AG08395 (cell line): ENCODE measurements around the gene CT45A3.
"Not testable (repeated sequence)": the region's sequence is repeated elsewhere in the genome, so short reads cannot be mapped to it uniquely, and the experiment has no call there.

Experiments used
- DNase-seq: peaks from one replicate; pipeline ENCODE4 v3.0.0; 2012; ENCODE audit warnings: mixed read lengths, low spot score

CT45A3 gene, protein sequence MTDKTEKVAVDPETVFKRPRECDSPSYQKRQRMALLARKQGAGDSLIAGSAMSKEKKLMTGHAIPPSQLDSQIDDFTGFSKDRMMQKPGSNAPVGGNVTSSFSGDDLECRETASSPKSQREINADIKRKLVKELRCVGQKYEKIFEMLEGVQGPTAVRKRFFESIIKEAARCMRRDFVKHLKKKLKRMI

DNA sequence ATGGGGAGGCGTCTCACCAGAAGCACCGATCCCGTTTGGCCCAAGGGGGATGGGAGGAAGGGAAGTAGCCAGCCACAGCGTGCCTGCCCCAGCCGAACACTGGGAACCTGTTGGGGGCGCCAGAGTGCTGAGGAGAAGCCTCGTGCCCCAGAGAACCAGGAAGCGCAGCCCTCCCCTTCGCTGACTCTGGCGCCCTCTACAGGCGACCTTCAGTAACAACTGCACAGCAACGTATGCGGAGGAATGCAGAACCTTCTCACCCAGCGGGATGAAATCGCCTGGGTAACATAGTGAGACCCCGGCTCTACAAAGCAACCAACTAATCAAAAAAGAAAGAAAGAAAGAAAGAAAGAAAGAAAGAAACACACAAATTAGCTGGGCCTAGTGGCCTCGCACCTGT, at the start of gene CT45A3:
Gene CT45A3, minus strand, starts transcription at position 101 of the 400 bp plus-strand sequence. CDS start 3,747 bp downstream, outside the sequence.
- not testable (repeated sequence) for DNase-seq

DNA sequence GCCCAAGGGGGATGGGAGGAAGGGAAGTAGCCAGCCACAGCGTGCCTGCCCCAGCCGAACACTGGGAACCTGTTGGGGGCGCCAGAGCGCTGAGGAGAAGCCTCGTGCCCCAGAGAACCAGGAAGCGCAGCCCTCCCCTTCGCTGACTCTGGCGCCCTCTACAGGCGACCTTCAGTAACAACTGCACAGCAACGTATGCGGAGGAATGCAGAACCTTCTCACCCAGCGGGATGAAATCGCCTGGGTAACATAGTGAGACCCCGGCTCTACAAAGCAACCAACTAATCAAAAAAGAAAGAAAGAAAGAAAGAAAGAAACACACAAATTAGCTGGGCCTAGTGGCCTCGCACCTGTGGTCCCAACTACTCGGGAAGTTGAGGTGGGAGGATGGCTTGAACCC, 34.7 kb upstream of the CT45A3 start, which contains the start of gene CT45A6:
Gene CT45A6, minus strand, starts transcription at position 101 of the 400 bp plus-strand sequence. CDS start 3,794 bp downstream, outside the sequence.
- DNase-seq = not testable (repeated sequence)

DNA sequence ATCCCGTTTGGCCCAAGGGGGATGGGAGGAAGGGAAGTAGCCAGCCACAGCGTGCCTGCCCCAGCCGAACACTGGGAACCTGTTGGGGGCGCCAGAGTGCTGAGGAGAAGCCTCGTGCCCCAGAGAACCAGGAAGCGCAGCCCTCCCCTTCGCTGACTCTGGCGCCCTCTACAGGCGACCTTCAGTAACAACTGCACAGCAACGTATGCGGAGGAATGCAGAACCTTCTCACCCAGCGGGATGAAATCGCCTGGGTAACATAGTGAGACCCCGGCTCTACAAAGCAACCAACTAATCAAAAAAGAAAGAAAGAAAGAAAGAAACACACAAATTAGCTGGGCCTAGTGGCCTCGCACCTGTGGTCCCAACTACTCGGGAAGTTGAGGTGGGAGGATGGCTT, 17.4 kb upstream of the CT45A3 start, which contains the start of gene CT45A5:
Gene CT45A5, minus strand, starts transcription at position 101 of the 400 bp plus-strand sequence. CDS start 3,774 bp downstream, outside the sequence.
- not testable (repeated sequence) for DNase-seq

DNA sequence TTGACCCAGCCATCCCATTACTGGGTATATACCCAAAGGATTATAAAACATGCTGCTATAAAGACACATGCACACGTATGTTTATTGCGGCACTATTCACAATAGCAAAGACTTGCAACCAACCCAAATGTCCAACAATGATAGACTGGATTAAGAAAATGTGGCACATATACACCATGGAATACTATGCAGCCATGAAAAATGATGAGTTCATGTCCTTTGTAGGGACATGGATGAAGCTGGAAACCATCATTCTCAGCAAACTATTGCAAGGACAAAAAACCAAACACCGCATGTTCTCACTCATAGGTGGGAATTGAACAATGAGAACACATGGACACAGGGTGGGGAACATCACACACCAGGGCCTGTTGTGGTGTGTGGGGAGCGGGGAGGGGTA, 23.3 kb downstream of the CT45A3 start:
- not testable (repeated sequence) for DNase-seq

DNA sequence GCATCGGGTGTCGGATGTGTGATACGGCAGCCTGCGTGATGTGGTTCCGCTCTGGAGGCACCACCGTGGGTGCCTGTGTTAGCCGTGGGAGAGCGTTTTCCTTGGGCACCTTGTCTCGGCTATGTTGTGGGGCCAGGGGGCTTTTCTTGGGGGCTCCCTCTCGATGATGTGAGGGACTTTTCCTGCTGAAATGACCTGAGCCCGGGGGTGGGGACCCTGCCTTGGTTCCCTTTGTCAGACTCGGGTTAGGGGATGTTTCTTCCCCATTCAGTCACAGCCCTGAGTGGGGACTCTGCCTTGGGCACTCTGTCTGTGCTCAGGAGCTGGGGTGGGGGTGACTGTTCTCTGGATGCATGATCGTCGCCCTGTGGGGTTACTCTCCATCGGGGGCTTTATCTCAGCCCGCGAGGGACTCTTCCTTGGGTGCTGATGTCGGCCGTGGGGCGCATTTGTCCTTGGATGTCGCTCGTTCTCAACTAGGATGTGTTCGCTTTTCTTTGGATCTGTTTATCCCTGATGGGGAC, 26.7 kb downstream of the CT45A3 start:
- no peak for DNase-seq

DNA sequence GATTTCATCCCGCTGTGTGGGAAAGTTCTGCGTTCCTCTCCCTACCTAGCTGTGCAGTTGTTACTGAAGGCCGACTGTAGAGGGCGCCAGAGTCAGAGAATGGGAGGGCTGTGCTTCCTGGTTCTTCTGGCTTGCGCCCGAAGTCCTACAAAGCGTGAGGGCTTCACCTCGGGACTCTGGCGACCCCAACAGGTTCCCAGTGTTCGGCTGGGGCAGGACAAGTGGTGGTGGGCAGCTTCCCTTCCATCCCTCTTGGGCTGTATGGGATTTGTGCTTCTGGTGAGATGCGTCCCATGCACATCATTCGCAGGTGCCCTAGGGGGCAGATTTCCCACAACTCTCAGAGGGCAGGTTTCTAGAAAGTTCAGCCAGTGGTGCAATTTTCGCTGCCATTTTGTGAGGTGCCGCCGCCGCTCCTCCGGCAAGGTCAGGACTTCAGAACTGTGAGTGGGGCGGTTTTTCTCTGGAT, 27.3 kb downstream of the CT45A3 start:
- no peak for DNase-seq

DNA sequence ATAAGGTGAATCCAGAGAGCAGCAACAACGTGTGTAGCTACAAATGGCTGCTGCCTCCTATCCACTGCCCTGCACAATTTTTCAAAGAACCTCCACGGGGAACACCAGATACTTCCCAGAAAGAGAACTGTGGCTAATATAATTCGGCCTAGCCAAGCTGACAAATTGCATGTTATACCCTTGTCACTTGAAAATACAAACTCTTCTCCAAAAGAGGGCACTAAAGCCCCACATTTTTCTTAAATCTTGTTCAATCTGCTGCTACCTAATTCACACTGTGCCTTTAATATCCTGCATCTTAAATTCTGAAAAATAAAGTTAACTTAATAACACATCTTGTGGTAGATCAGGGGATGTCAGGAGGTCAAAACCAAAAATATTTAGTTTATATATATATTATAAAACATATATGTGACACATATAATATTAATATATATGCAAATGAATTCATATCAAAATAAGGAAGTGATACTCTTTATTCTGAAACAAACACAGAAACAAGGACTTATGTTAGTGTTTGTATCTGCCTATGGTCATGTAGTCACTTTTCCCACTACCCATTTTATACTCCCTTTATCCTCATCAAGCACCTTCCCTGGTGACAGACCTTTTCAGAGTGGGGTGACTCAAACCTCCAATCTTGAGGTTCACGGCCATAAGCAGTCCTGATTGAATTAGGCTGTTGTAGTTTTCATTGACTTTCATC, 30.5 kb downstream of the CT45A3 start:
- DNase-seq = no peak

DNA sequence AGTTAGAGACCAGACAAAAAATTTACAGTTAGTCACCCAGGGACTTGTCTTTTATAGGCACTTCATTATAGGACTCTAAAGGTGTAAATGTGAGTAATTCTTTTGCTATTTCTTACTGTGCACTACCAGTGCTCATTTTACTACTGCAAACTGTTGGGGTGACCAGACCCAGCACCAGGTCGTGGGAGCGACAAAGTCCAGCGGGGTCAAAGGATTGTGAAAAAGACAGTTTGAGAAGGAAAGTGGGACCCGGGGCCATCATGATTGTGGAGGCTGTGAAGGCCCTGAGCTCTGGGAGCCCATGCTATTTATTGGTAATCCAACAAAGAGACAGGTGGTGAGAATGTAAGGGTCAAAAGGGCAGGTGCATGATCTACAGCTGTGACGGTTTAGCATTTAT, 33.3 kb downstream of the CT45A3 start:
- not testable (repeated sequence) for DNase-seq

DNA sequence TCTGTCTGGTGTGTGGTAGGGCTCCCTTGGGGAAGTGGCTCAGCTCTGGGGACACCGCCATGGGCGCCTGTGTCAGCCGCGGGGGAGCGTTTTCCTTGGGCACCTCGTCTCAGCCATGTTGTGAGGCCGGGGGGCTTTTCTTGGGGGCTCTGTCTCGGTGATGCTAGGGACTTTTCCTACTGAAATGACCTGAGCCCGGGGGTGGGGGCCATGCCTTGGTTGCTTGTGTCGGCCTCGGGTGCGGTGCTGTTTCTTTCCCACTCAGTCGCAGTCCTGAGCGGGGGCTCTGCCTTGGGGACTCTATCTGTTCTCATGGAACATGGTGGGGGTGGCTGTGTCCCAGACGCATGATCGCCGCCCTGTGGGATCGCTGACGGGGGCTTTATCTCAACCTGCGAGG, 54.2 kb downstream of the CT45A3 start:
- DNase-seq = no peak

DNA sequence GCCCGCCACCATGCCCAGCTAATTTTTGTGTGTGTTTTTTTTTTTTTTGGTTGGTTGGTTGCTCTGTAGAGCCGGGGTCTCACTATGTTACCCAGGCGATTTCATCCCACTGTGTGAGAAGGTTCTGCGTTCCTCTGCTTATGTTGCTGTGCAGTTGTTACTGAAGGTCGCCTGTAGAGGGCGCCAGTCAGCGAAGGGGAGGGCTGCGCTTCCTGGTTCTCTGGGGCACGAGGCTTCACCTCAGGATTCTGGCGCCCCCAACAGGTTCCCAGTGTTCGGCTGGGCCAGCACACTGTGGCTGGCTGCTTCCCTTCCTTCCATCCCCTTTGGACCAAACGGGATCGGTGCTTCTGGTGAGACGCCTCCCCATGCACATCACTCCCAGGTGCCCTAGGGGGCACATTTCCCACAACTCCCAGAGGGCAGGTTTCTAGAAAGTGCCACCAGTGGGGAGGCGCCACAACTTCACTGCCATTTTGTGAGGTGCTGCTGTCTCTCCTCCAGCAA, 54.8 kb downstream of the CT45A3 start, which contains the start of gene CT45A1:
Gene CT45A1, plus strand, starts transcription at position 457 of the 507 bp plus-strand sequence. CDS start 5,302 bp downstream, outside the sequence.
- DNase-seq = not testable (repeated sequence)
